RWPE1 (cell line): Measurements from ENCODE around the gene RGS6.

Experiments
- CTCF ChIA-PET: fragments of 350-600 bp; sonication (Branson Sonifier 250); formaldehyde crosslinking; extraction: SDS; loops from one replicate; lab custom pipeline; 2021; lab: Yijun Ruan, JAX
- POLR2A ChIA-PET: fragments of 400-600 bp; formaldehyde crosslinking; extraction: SDS; loops from one replicate; lab custom pipeline; 2020; ENCODE audit warnings: antibody characterized with exemption; ENCODE audit not compliant: low non-redundant PET; lab: Yijun Ruan, JAX
- DNase-seq: peaks from one replicate; pipeline ENCODE4 v3.0.0; 2012; ENCODE audit warnings: low spot score
- H3K27ac ChIP-seq: fragments of 450-650 bp; 2 replicates; pipeline ENCODE4 v1.5.1; 2017
- CTCF ChIP-seq: fragments of 450-650 bp; conservative IDR thresholded peaks from 2 replicates; pipeline ENCODE4 v1.5.1; 2017; ENCODE audit warnings: low read depth, mild to moderate bottlenecking

Gene RGS6

GRCh38 chr14:72553161-72553560, 620.9 kb downstream of the RGS6 start:
- H3K27ac ChIP-seq: no peak overlapping the region
- CTCF ChIA-PET: no interaction called here
- no peak for DNase-seq
- POLR2A ChIA-PET: no interaction called here
- no peak for TF ChIP-seq CTCF

GRCh38 chr14:72553656-72554055, 621.4 kb downstream of the RGS6 start:
- no peak for TF ChIP-seq CTCF
- ChIA-PET POLR2A (no interaction called here), CTCF (no interaction called here)
- no peak overlapping the region for H3K27ac ChIP-seq
- DNase-seq: no peak

- TF ChIP-seq CTCF: no peak
- POLR2A ChIA-PET: no interaction called here
- no peak overlapping the region for H3K27ac ChIP-seq
- no peak for DNase-seq
- CTCF ChIA-PET: no interaction called here
Observed at GRCh38 chr14:72554401-72554800, 622.2 kb downstream of the RGS6 start.

- POLR2A ChIA-PET: no interaction called here
- no peak overlapping the region for H3K27ac ChIP-seq
- TF ChIP-seq CTCF: no peak
- CTCF ChIA-PET: no interaction called here
- no peak for DNase-seq
Observed at GRCh38 chr14:72554994-72555608, 622.9 kb downstream of the RGS6 start.

- CTCF ChIA-PET: interaction anchor here (0.6 kb wide), 1 partner anchor 219 kb away, joined by 3 read pairs; no protein-coding TSS in a partner anchor
- no peak overlapping the region for H3K27ac ChIP-seq
- TF ChIP-seq CTCF: no peak
- POLR2A ChIA-PET: no interaction called here
- DNase-seq: no peak
Observed at GRCh38 chr14:72555609-72556000, 623.4 kb downstream of the RGS6 start.

- H3K27ac ChIP-seq: no peak overlapping the region
- ChIA-PET POLR2A (no interaction called here), CTCF (no interaction called here)
- no peak for DNase-seq
- no peak for TF ChIP-seq CTCF
Observed at GRCh38 chr14:72557671-72558070, 625.4 kb downstream of the RGS6 start.
